ENCODE measurements around the gene DGUOK. TPM values are rescaled to one million over a fixed set of nuclear protein-coding genes. Genes with fewer than 3 reads are reported as not detected.

Gene DGUOK
- total and polyA plus RNA-seq, 10 of the 15 experiments (the other 5 are each of a cell fraction or from before 2014, with no cell fraction given): 64.4 to 234 (median 91.4) TPM

DNA sequence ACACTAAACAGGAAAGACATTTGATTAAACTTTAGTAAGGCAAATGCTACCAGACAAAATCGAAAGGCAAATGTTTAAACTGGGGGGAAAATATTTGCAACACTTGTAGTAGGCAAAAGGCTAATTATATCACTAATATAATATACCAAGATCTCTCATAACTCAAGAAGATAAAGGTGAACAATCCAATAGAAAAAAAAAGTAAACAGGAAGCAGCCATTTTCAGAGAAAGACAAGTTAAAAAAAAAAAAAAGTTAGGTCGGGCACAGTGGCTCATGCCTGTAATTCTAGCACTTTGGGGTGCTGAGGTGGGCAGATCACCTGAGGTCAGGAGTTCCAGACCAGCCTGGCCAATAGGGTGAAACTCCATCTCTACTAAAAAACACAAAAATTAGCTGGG, 38.3 kb upstream of the DGUOK start:
- intact Hi-C loops (cut with micrococcal nuclease; ENCODE audit: unreplicated experiment) (no loop called here), in situ Hi-C loops (cut with MboI) (no loop called here)
- Histone ChIP-seq H3K79me2 (ENCODE audit: control insufficient read depth, insufficient read depth, low read length) (no peaks in the 10 kb centered on the region), H3K4me2 (ENCODE audit: control insufficient read depth, insufficient read depth) (no peak overlapping the region), H3K9ac (ENCODE audit: control insufficient read depth, insufficient read depth, low read length) (no peak overlapping the region), H3K9me3 (replicated peaks; ENCODE audit: control insufficient read depth, insufficient read depth, low read length) (no peaks in the 10 kb centered on the region), H3K36me3 (ENCODE audit: control insufficient read depth in 2 of 2, insufficient read depth in 2 of 2, low read length in 1 of 2) (no peaks in the 10 kb centered on the region), H3K27ac (ENCODE audit: control insufficient read depth, insufficient read depth) (no peak overlapping the region), H2AFZ (ENCODE audit: control insufficient read depth, low read depth, low read length) (no peak overlapping the region), H3K27me3 (replicated peaks in 1 of 2; ENCODE audit: control insufficient read depth in 2 of 2, insufficient read depth in 2 of 2, low read length in 1 of 2) (no peaks in the 10 kb centered on the region), H4K20me1 (ENCODE audit: control insufficient read depth, insufficient read depth) (no peaks in the 10 kb centered on the region), H3K4me3 (no peak overlapping the region), H3K4me1 (ENCODE audit: control insufficient read depth, insufficient read depth, low read length) (no peaks in the 10 kb centered on the region)
- ChIA-PET RAD21 (ENCODE audit: unreplicated experiment) (no interaction called here), SMC1A (ENCODE audit: uncharacterized antibody, unreplicated experiment) (interaction anchor here (1.5 kb wide), 1 partner anchor 8 kb away, joined by 4 read pairs; no protein-coding TSS in a partner anchor), CTCF (interaction anchor here (0.6 to 1.5 kb wide), 2 partner anchors 192 to 308 kb away, joined by 3 read pairs; no protein-coding TSS in a partner anchor), POLR2A (interaction anchor here (0.6 kb wide), 1 partner anchor 40 kb away, joined by 3 read pairs; no protein-coding TSS in a partner anchor)
- 47% methylated on average over 2 of the region's 2 CpGs for WGBS (ENCODE audit: insufficient coverage, insufficient replicate concordance, low lambda C conversion rate, missing lambda C conversion rate)
- no peak for ATAC-seq
- TF ChIP-seq HDAC2 (IDR thresholded peaks at IDR 0.05): no peak
- no peak for TF ChIP-seq CBFB (IDR thresholded peaks at IDR 0.05; ENCODE audit: low read depth)
- TF ChIP-seq CHD2 (IDR thresholded peaks at IDR 0.05; ENCODE audit: borderline replicate concordance, low read depth, low read length): no peak
- TF ChIP-seq E2F4 (IDR thresholded peaks at IDR 0.05; ENCODE audit: low read depth, low read length): no peak
- no peak for TF ChIP-seq ZBTB4 (CRISPR knock-in tag; IDR thresholded peaks at IDR 0.05)
- TF ChIP-seq IRF3 (IDR thresholded peaks at IDR 0.05): no peak
- TF ChIP-seq ASH2L (IDR thresholded peaks at IDR 0.05; ENCODE audit: borderline replicate concordance, low read depth): no peak
- TF ChIP-seq FOS (IDR thresholded peaks at IDR 0.05; ENCODE audit: borderline replicate concordance, extremely low read depth, insufficient read length): no peak
- TF ChIP-seq ZNF274 (IDR thresholded peaks at IDR 0.05; ENCODE audit: insufficient read depth, insufficient read length): no peak
- no peak for TF ChIP-seq CREM (IDR thresholded peaks at IDR 0.05; ENCODE audit: low read depth)
- no peak for TF ChIP-seq SIX5 (IDR thresholded peaks at IDR 0.05; ENCODE audit: low read depth, low read length, severe bottlenecking)
- TF ChIP-seq ZNF24 (IDR thresholded peaks at IDR 0.05): no peak
- TF ChIP-seq, protein P1, sequence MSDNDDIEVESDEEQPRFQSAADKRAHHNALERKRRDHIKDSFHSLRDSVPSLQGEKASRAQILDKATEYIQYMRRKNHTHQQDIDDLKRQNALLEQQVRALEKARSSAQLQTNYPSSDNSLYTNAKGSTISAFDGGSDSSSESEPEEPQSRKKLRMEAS (IDR thresholded peaks at IDR 0.05; ENCODE audit: low read depth, low read length): no peak
- TF ChIP-seq, protein P2, sequence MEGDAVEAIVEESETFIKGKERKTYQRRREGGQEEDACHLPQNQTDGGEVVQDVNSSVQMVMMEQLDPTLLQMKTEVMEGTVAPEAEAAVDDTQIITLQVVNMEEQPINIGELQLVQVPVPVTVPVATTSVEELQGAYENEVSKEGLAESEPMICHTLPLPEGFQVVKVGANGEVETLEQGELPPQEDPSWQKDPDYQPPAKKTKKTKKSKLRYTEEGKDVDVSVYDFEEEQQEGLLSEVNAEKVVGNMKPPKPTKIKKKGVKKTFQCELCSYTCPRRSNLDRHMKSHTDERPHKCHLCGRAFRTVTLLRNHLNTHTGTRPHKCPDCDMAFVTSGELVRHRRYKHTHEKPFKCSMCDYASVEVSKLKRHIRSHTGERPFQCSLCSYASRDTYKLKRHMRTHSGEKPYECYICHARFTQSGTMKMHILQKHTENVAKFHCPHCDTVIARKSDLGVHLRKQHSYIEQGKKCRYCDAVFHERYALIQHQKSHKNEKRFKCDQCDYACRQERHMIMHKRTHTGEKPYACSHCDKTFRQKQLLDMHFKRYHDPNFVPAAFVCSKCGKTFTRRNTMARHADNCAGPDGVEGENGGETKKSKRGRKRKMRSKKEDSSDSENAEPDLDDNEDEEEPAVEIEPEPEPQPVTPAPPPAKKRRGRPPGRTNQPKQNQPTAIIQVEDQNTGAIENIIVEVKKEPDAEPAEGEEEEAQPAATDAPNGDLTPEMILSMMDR (IDR thresholded peaks at IDR 0.05 in 2 of 3, conservative IDR thresholded peaks at IDR 0.05 in 1 of 3; ENCODE audit: control insufficient read depth in 2 of 3, extremely low read depth in 1 of 3, insufficient read depth in 1 of 3, low read depth in 3 of 3, low read length in 3 of 3): no peak
- no TSS peak for BruUV-seq (replicated peaks)
- DNase-seq (ENCODE audit: low read depth, low spot score): no peak
- FAIRE-seq: no peak

All from GM12878 (cell line).